KMS-11 (cell line): ENCODE results near the gene TMEM132C.

Experiments
- H2AFZ ChIP-seq: fragments of 200-600 bp; sonication (generic); 2 replicates; pipeline ENCODE4 v1.6.1; 2016; ENCODE audit warnings: antibody characterized with exemption, mixed run types, low read depth
- H3K27ac ChIP-seq: fragments of 200-600 bp; sonication (generic); 2 replicates; pipeline ENCODE4 v1.6.1; 2016; ENCODE audit warnings: mild to moderate bottlenecking, mixed run types
- H3K27me3 ChIP-seq: fragments of 200-600 bp; sonication (generic); 2 replicates; pipeline ENCODE4 v1.6.1; 2017; ENCODE audit warnings: mild to moderate bottlenecking, low read depth, mixed run types, moderate library complexity; ENCODE audit not compliant: insufficient read depth
- H3K36me3 ChIP-seq: fragments of 200-600 bp; sonication (generic); 2 replicates; pipeline ENCODE4 v1.6.1; 2017; ENCODE audit warnings: mild to moderate bottlenecking, mixed run types; ENCODE audit not compliant: insufficient read depth
- H3K4me1 ChIP-seq: fragments of 200-600 bp; sonication (generic); 2 replicates; pipeline ENCODE4 v1.6.1; 2016; ENCODE audit warnings: mild to moderate bottlenecking, low read depth, mixed run types; ENCODE audit not compliant: poor library complexity, severe bottlenecking
- H3K4me2 ChIP-seq: fragments of 200-600 bp; sonication (generic); 2 replicates; pipeline ENCODE4 v1.7.0; 2016; ENCODE audit warnings: mild to moderate bottlenecking, mixed run types
- H3K4me3 ChIP-seq: fragments of 200-600 bp; sonication (generic); IDR thresholded peaks from 2 replicates; pipeline ENCODE4 v1.6.1; 2017; ENCODE audit warnings: low read depth, low read length, mixed read lengths; ENCODE audit not compliant: insufficient read depth
- H3K79me2 ChIP-seq: fragments of 200-600 bp; sonication (generic); 2 replicates; pipeline ENCODE4 v1.6.1; 2016; ENCODE audit warnings: low read depth, mixed run types; ENCODE audit not compliant: insufficient read depth
- H3K9ac ChIP-seq: fragments of 200-600 bp; sonication (generic); 2 replicates; pipeline ENCODE4 v1.6.1; 2016; ENCODE audit warnings: mild to moderate bottlenecking, mixed run types
- H4K20me1 ChIP-seq: fragments of 200-600 bp; sonication (generic); 2 replicates; pipeline ENCODE4 v1.6.1; 2016; ENCODE audit warnings: mild to moderate bottlenecking, mixed run types; ENCODE audit not compliant: insufficient read depth
- TF ChIP-seq, protein P1 (sequence below): fragments of 200-600 bp; sonication (generic); conservative IDR thresholded peaks from 2 replicates; pipeline ENCODE4 v1.6.1; 2017; ENCODE audit warnings: low read depth, mild to moderate bottlenecking, antibody characterized with exemption, low read length, moderate library complexity, mixed read lengths

Gene TMEM132C

GRCh38 chr12:128513331-128513730, 246.4 kb downstream of the TMEM132C start:
- Histone ChIP-seq H3K4me2 (no peak overlapping the region), H3K36me3 (no peaks in the 10 kb centered on the region), H3K27me3 (no peaks in the 10 kb centered on the region), H3K4me1 (peaks cover 4% of the 10 kb centered on the region), H3K27ac (no peak overlapping the region), H4K20me1 (no peaks in the 10 kb centered on the region), H3K9ac (no peak overlapping the region), H3K79me2 (no peaks in the 10 kb centered on the region), H3K4me3 (no peak overlapping the region), H2AFZ (no peak overlapping the region)
- TF ChIP-seq, protein P1, sequence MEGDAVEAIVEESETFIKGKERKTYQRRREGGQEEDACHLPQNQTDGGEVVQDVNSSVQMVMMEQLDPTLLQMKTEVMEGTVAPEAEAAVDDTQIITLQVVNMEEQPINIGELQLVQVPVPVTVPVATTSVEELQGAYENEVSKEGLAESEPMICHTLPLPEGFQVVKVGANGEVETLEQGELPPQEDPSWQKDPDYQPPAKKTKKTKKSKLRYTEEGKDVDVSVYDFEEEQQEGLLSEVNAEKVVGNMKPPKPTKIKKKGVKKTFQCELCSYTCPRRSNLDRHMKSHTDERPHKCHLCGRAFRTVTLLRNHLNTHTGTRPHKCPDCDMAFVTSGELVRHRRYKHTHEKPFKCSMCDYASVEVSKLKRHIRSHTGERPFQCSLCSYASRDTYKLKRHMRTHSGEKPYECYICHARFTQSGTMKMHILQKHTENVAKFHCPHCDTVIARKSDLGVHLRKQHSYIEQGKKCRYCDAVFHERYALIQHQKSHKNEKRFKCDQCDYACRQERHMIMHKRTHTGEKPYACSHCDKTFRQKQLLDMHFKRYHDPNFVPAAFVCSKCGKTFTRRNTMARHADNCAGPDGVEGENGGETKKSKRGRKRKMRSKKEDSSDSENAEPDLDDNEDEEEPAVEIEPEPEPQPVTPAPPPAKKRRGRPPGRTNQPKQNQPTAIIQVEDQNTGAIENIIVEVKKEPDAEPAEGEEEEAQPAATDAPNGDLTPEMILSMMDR, result no peak

DNA sequence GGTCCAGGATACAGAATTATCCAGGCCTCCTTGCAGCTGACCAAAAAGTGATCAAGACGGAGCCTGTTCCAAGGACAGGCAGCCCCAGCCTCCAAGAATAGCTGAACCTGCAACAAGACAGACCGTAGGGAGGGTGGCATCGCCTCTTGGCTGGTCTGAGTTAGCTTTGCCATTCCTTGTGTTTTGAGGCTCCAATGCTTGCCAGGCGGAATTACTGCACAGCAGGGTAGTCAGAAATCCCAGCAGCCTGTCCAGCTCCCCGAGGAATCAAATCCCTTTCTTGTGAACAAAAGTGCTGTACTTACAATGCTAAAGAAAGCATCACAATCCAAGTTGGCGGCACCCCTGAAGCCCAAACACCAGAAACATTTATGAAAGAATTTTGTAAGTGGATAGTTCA, 246.9 kb downstream of the TMEM132C start:
- TF ChIP-seq, protein P1, result no peak
- Histone ChIP-seq H3K27ac (no peak overlapping the region), H3K4me3 (no peak overlapping the region), H4K20me1 (no peaks in the 10 kb centered on the region), H3K36me3 (no peaks in the 10 kb centered on the region), H3K4me1 (no peaks in the 10 kb centered on the region), H3K27me3 (no peaks in the 10 kb centered on the region), H3K79me2 (no peaks in the 10 kb centered on the region), H3K4me2 (no peak overlapping the region), H2AFZ (no peak overlapping the region), H3K9ac (no peak overlapping the region)

DNA sequence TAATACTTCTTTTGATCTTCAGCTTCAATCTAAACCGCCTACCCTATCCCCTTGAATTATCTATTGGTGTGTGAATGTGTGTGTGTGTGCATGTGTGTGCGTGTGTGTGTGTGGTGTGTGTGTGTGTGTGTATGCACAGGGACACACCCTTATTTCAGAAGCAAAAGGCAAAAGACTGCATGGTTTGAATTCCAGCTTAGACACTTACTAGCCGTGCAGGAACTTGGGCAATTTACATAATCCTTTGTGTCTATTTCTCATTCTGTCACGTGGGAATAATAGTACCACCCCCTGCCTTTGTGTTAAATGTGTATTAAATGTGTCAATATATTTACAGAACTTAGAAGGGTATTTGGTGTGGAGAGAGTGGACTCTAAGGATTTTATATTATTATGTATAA, 251.7 kb downstream of the TMEM132C start:
- TF ChIP-seq, protein P1, result no peak
- no peak overlapping the region for H3K27ac ChIP-seq

DNA sequence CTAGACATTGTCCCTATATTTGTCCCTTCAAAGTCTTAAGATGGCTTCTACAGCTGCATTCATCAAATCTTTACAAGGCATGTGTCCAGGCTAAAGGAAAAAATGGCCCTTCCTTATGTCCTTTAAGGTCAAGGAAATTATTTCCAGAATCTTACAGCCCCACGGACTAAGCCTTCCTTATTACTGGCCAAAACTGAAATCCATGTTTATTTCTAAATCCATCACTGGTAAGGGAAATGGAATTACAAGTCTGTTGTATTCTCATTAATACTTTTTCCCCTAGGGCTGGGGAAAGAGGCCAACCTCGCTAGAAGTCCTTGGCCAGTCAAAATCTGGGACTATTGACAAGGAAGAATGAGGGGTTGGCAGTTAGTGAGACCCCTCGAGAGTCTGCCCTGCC, 252.5 kb downstream of the TMEM132C start:
- H3K4me3 ChIP-seq, result no peak overlapping the region
- H3K4me1 ChIP-seq, result no peaks in the 10 kb centered on the region
- no peak overlapping the region for H2AFZ ChIP-seq
- H3K36me3 ChIP-seq, result no peaks in the 10 kb centered on the region
- H3K4me2 ChIP-seq, result no peak overlapping the region
- H3K9ac ChIP-seq, result no peak overlapping the region
- no peak overlapping the region for H3K27ac ChIP-seq
- no peaks in the 10 kb centered on the region for H4K20me1 ChIP-seq
- no peaks in the 10 kb centered on the region for H3K27me3 ChIP-seq
- H3K79me2 ChIP-seq, result no peaks in the 10 kb centered on the region
- TF ChIP-seq, protein P1, result no peak

More for the DNA sequence above, 251.7 kb downstream of the TMEM132C start:
- Histone ChIP-seq H3K79me2 (no peaks in the 10 kb centered on the region), H3K36me3 (no peaks in the 10 kb centered on the region), H3K27me3 (no peaks in the 10 kb centered on the region), H4K20me1 (no peaks in the 10 kb centered on the region), H3K9ac (no peak overlapping the region), H3K4me3 (no peak overlapping the region), H3K4me2 (no peak overlapping the region), H3K4me1 (no peaks in the 10 kb centered on the region), H2AFZ (no peak overlapping the region)
